ENCODE data around the gene CIAPIN1.

CIAPIN1 gene

GRCh38 chr16:57413733-57414132, 33.5 kb downstream of the CIAPIN1 start:
- no peak for TF ChIP-seq CTCF (IDR thresholded peaks at IDR 0.05; ENCODE audit: extremely low read depth, insufficient read depth, missing control alignments)
- no peak for DNase-seq (ENCODE audit: low spot score)
- in situ Hi-C loops (cut with MboI; ENCODE audit: low pct_unique_long_range_greater_than_20kb, low sequenced_read_pairs, unreplicated experiment): loop anchor here (25.0 kb wide), 1 partner anchor 326 kb away; the partner anchor contains the start of gene CPNE2

- in situ Hi-C loops (cut with MboI; ENCODE audit: low pct_unique_long_range_greater_than_20kb, low sequenced_read_pairs, unreplicated experiment): loop anchor here (25.0 kb wide), 1 partner anchor 326 kb away; the partner anchor contains the start of gene CPNE2
- TF ChIP-seq CTCF (IDR thresholded peaks at IDR 0.05; ENCODE audit: extremely low read depth, insufficient read depth, missing control alignments): no peak
- peak; percentile 80 for DNase-seq (ENCODE audit: low spot score)
Observed at GRCh38 chr16:57413301-57413730, 33.9 kb downstream of the CIAPIN1 start.

- DNase-seq (ENCODE audit: low spot score): no peak
- TF ChIP-seq CTCF (IDR thresholded peaks at IDR 0.05; ENCODE audit: extremely low read depth, insufficient read depth, missing control alignments): no peak
- in situ Hi-C loops (cut with MboI; ENCODE audit: low pct_unique_long_range_greater_than_20kb, low sequenced_read_pairs, unreplicated experiment): loop anchor here (25.0 kb wide), 1 partner anchor 325 kb away; the partner anchor contains the start of gene CPNE2
Observed at GRCh38 chr16:57412584-57412983, 34.6 kb downstream of the CIAPIN1 start.

GRCh38 chr16:57411362-57411976, 35.7 kb downstream of the CIAPIN1 start:
- DNase-seq (ENCODE audit: low spot score): peak; percentile 64
- in situ Hi-C loops (cut with MboI; ENCODE audit: low pct_unique_long_range_greater_than_20kb, low sequenced_read_pairs, unreplicated experiment): loop anchor here (25.0 kb wide), 1 partner anchor 324 kb away; the partner anchor contains the start of gene CPNE2
- peak; percentile 1 for TF ChIP-seq CTCF (IDR thresholded peaks at IDR 0.05; ENCODE audit: extremely low read depth, insufficient read depth, missing control alignments)

- no peak for DNase-seq (ENCODE audit: low spot score)
- in situ Hi-C loops (cut with MboI; ENCODE audit: low pct_unique_long_range_greater_than_20kb, low sequenced_read_pairs, unreplicated experiment): loop anchor here (25.0 kb wide), 1 partner anchor 323 kb away; the partner anchor contains the start of gene CPNE2
- no peak for TF ChIP-seq CTCF (IDR thresholded peaks at IDR 0.05; ENCODE audit: extremely low read depth, insufficient read depth, missing control alignments)
Observed at GRCh38 chr16:57409870-57410587, 37.2 kb downstream of the CIAPIN1 start.

- TF ChIP-seq CTCF (IDR thresholded peaks at IDR 0.05; ENCODE audit: extremely low read depth, insufficient read depth, missing control alignments): no peak
- in situ Hi-C loops (cut with MboI; ENCODE audit: low pct_unique_long_range_greater_than_20kb, low sequenced_read_pairs, unreplicated experiment): loop anchor here (25.0 kb wide), 1 partner anchor 322 kb away; the partner anchor contains the start of gene CPNE2
- DNase-seq (ENCODE audit: low spot score): no peak
Observed at GRCh38 chr16:57409065-57409464, 38.1 kb downstream of the CIAPIN1 start.

All from GM13977 (cell line).